Thoracic aorta (tissue), 2 donors: ENCODE measurements around the gene PDE5A. TPM values are rescaled to one million over a fixed set of nuclear protein-coding genes. Genes with fewer than 3 reads are reported as not detected.
"Not testable (repeated sequence)": the region's sequence is repeated elsewhere in the genome, so short reads cannot be mapped to it uniquely, and the experiment has no call there.

Source experiments
- ATAC-seq: fragments of 150-250 bp; one replicate; pipeline ENCODE4 v1.8.0; 2017; ENCODE audit warnings: low read depth; ENCODE audit not compliant: insufficient number of reproducible peaks, low FRiP score
- DNase-seq: peaks from one replicate; pipeline ENCODE4 v3.0.0-alpha.2; 2020; ENCODE audit warnings: low spot score
- H3K27ac ChIP-seq, 2 donors: fragments of 200-600 bp; sonication (generic); 1 replicate in 1 of 2; 2 replicates in 1 of 2; pipeline ENCODE4 v1.5.1; 2016; ENCODE audit warnings: mild to moderate bottlenecking in 2 of 2, moderate library complexity in 2 of 2
- H3K27me3 ChIP-seq: fragments of 200-600 bp; sonication (generic); replicated peaks from 2 replicates; pipeline ENCODE4 v1.6.0; 2016; ENCODE audit warnings: mild to moderate bottlenecking; ENCODE audit not compliant: insufficient read depth
- H3K36me3 ChIP-seq: fragments of 200-600 bp; sonication (generic); one replicate; pipeline ENCODE4 v1.5.1; 2016
- H3K4me1 ChIP-seq, 2 donors: fragments of 200-600 bp; sonication (generic); 1 replicate in 1 of 2; 2 replicates in 1 of 2; pipeline versions ENCODE4 v1.5.1 to v1.6.0; 2016; ENCODE audit warnings: low read depth in 2 of 2, mild to moderate bottlenecking in 1 of 2; ENCODE audit not compliant: control insufficient read depth in 1 of 2
- H3K4me3 ChIP-seq: fragments of 200-600 bp; sonication (generic); 2 replicates; pipeline ENCODE4 v1.5.1; 2016; ENCODE audit warnings: mild to moderate bottlenecking
- H3K9me3 ChIP-seq: fragments of 200-600 bp; sonication (generic); 2 replicates; pipeline ENCODE4 v1.5.1; 2016
- CTCF ChIP-seq: fragments of 200-600 bp; sonication (generic); IDR thresholded peaks from one replicate; pipeline ENCODE4 v1.5.1; 2019; ENCODE audit warnings: antibody characterized with exemption
- total RNA-seq, 2 donors: library from RNA; depleted of rRNA; stranded (reverse); fragments of >200 nt; gene quantifications; one replicate each; pipeline versions ENCODE4 v1.1.0 to v1.2.3, GENCODE V29; 2016

Gene PDE5A
- total RNA-seq, 2 donors from 2014 or later, result 158 to 223 TPM

GRCh38 chr4:119479835-119480234, 148.8 kb downstream of the PDE5A start:
- DNase-seq (no peak), ATAC-seq (no peak)
- no peaks in the 10 kb centered on the region for H3K27me3 ChIP-seq
- H3K36me3 ChIP-seq, result no peaks in the 10 kb centered on the region
- no peak overlapping the region for H3K27ac ChIP-seq
- no peak overlapping the region for H3K4me3 ChIP-seq
- no peak for TF ChIP-seq CTCF
- H3K4me1 ChIP-seq, result no peaks in the 10 kb centered on the region
- H3K9me3 ChIP-seq, result no peaks in the 10 kb centered on the region

DNA sequence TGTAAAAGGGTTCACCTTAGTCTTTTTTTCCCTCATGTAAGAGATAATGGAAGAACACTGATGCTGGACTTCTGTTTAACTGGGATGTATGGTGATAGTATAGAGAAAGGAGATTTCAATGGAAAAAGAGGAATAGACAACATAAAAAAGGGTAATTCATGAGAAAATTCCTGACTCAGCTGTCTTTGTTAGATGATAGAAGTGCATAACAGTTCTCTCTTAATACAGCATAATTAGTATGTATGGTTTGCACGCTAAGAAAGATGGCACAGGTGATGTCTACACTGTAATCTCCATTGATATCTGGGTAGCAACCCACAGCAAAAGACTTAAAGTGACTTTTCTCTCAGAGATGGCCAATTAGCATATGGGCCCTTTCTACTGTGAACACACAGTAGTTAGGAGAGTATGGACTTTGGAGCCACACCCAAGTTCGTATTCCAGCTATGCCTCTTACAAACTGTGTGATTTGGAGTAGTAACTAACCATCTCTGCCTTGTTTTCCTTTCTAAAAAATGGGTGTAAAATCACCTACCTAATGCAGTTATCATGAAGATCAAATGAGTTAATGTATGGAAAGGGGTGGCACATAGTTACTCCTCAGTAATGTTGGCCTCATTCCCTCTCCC, 149.3 kb downstream of the PDE5A start:
- H3K9me3 ChIP-seq, result no peaks in the 10 kb centered on the region
- H3K4me3 ChIP-seq, result no peak overlapping the region
- no peak for ATAC-seq
- no peak for DNase-seq
- no peak overlapping the region for H3K27ac ChIP-seq
- no peaks in the 10 kb centered on the region for H3K4me1 ChIP-seq
- H3K36me3 ChIP-seq, result no peaks in the 10 kb centered on the region
- no peak for TF ChIP-seq CTCF
- H3K27me3 ChIP-seq, result no peaks in the 10 kb centered on the region

- no peaks in the 10 kb centered on the region for H3K9me3 ChIP-seq
- DNase-seq (no peak), ATAC-seq (no peak)
- H3K4me1 ChIP-seq, result no peaks in the 10 kb centered on the region
- no peak overlapping the region for H3K27ac ChIP-seq
- H3K36me3 ChIP-seq, result no peaks in the 10 kb centered on the region
- no peak for TF ChIP-seq CTCF
- H3K4me3 ChIP-seq, result no peak overlapping the region
- H3K27me3 ChIP-seq, result no peaks in the 10 kb centered on the region
Measured at GRCh38 chr4:119478446-119479179, 150.0 kb downstream of the PDE5A start.

DNA sequence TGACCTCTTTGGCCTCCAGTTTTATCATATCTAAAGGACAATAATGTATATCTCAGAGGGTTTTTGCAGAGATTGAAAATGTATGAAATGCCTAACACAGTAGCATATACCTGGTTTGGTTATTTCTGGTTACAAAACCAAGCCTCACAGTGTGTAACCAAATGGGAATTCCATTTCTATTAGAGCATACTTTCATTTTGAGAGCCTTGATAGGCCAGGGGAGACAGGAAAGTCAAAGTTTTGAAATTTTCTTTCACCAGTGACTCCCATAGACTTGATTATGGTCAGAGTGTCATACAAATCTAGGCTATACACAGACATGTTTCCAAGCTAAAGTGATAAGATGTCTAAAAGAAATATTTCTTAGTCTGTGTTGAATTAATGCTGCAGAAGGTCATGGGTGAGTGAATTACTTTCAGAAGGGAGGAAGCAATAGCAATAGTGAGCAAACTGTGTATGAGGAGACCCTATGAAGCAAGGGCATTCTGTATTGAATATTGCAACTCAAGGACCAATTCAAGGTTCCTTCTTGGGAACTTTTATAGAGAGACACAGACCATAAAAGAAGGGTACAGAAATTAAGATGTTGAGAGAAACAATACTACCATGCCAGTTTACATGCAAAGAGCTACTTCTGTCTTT, 151.1 kb downstream of the PDE5A start:
- no peak for ATAC-seq
- TF ChIP-seq CTCF, result no peak
- no peaks in the 10 kb centered on the region for H3K36me3 ChIP-seq

DNA sequence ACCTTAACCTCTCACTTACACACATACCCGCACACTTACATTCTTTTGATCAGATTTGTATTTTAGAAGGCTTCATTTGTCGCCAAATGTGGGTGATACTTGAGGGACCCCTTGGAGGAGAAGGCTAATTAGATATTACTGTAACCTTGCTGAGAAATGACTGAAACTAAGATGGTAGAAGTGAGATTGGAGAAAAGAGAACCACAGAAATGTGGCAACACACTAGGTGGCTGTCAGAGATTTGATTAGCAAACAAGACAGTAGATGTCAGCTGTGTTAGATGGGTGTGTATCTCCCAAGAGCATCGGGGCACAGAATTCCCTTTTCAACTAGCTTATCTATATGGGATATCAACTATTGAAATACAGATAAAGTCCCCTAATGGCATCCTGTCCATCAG, 157.3 kb downstream of the PDE5A start:
- H3K36me3 ChIP-seq, result no peaks in the 10 kb centered on the region

More for the DNA sequence above, 151.1 kb downstream of the PDE5A start:
- DNase-seq, result no peak
- Histone ChIP-seq H3K27me3 (no peaks in the 10 kb centered on the region), H3K4me3 (no peak overlapping the region), H3K4me1 (no peaks in the 10 kb centered on the region), H3K9me3 (no peaks in the 10 kb centered on the region), H3K27ac (no peak overlapping the region)

GRCh38 chr4:119470737-119471063, 157.9 kb downstream of the PDE5A start:
- not testable (repeated sequence) for H3K4me3 ChIP-seq, DNase-seq, H3K27ac ChIP-seq, ATAC-seq, H3K27me3 ChIP-seq, H3K36me3 ChIP-seq, H3K9me3 ChIP-seq, H3K4me1 ChIP-seq

More for the DNA sequence above, 157.3 kb downstream of the PDE5A start:
- Histone ChIP-seq H3K4me1 (peaks cover 0 to 4% of the 10 kb centered on the region in 2 donors), H3K27ac (no peak overlapping the region), H3K9me3 (no peaks in the 10 kb centered on the region), H3K27me3 (no peaks in the 10 kb centered on the region), H3K4me3 (no peak overlapping the region)
- TF ChIP-seq CTCF, result no peak
- no peak for ATAC-seq
- DNase-seq, result no peak

DNA sequence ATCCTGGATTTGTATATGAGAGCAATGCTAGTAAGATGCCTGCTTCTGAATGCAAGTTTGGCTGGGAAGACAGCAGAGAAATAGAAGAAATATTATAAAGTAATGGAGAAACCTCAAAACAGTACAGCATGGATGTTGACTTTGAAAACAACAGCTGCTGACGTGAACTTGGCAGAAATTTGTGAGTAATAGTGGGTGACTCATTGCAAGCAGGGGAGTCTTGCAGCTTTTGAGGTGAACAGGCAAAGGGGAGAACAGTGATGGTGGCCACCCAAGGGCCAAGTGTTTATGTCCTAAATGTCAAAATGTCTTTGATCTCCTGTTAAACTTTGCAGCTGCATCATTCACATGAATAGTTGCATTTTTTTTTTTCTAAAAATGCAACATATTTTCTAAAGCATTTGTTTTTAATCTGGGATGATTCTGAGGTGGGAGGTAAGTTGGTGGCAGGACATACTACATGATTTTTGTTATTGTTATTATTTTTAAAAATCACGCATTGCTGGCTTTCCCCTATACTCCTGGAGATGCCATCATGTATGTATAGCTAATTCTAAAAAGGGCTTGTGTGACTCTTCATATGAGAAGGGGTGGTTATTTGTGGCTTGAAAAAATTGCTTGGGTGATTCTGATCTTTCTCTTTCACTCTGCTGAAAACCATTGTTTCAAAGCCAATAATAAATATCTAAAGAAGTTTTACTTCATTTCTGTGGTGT, 158.4 kb downstream of the PDE5A start:
- H3K9me3 ChIP-seq, H3K4me1 ChIP-seq, ATAC-seq, DNase-seq, H3K27ac ChIP-seq, H3K4me3 ChIP-seq, H3K27me3 ChIP-seq, H3K36me3 ChIP-seq: not testable (repeated sequence)
